Measurements from ENCODE around the gene BPIFB3.

- no peak for TF ChIP-seq POLR2A (IDR thresholded peaks at IDR 0.05; ENCODE audit: insufficient read depth in 1 of 2, low read depth in 2 of 2, low read length in 2 of 2)
- TF ChIP-seq NAIF1 (CRISPR knock-in tag; IDR thresholded peaks at IDR 0.05; ENCODE audit: borderline replicate concordance): no peak
- no peak for TF ChIP-seq SMAD9 (CRISPR knock-in tag; IDR thresholded peaks at IDR 0.05)
- TF ChIP-seq JUN (CRISPR knock-in tag; IDR thresholded peaks at IDR 0.05): no peak
- no peak for TF ChIP-seq ZNF256 (CRISPR knock-in tag; conservative IDR thresholded peaks at IDR 0.05)
- TF ChIP-seq PAX8 (CRISPR knock-in tag; IDR thresholded peaks at IDR 0.05; ENCODE audit: borderline replicate concordance): no peak
- TF ChIP-seq ZNF614 (CRISPR knock-in tag; IDR thresholded peaks at IDR 0.05; ENCODE audit: borderline replicate concordance): no peak
- no peak for TF ChIP-seq TFDP1 (CRISPR knock-in tag; IDR thresholded peaks at IDR 0.05; ENCODE audit: borderline replicate concordance)
- TF ChIP-seq ERF (CRISPR knock-in tag; IDR thresholded peaks at IDR 0.05): no peak
- no peak for TF ChIP-seq HDAC2 (CRISPR knock-in tag; IDR thresholded peaks at IDR 0.05)
- TF ChIP-seq TOPORS (CRISPR knock-in tag; IDR thresholded peaks at IDR 0.05): no peak
- TF ChIP-seq CTCF (CRISPR knock-in tag; IDR thresholded peaks at IDR 0.05): no peak
These were observed 28.8 kb downstream of the BPIFB3 start for GRCh38 chr20:33082546-33082945.
